C4-2B (cell line): ENCODE results near the gene GID8.

Source experiments
- CTCF ChIP-seq: fragments of 450-650 bp; conservative IDR thresholded peaks from 2 replicates; pipeline ENCODE4 v1.5.1; 2017; ENCODE audit warnings: mild to moderate bottlenecking
- ZFX ChIP-seq: fragments of 450-650 bp; IDR thresholded peaks from 2 replicates; pipeline ENCODE4 v1.6.1; 2017

DNA sequence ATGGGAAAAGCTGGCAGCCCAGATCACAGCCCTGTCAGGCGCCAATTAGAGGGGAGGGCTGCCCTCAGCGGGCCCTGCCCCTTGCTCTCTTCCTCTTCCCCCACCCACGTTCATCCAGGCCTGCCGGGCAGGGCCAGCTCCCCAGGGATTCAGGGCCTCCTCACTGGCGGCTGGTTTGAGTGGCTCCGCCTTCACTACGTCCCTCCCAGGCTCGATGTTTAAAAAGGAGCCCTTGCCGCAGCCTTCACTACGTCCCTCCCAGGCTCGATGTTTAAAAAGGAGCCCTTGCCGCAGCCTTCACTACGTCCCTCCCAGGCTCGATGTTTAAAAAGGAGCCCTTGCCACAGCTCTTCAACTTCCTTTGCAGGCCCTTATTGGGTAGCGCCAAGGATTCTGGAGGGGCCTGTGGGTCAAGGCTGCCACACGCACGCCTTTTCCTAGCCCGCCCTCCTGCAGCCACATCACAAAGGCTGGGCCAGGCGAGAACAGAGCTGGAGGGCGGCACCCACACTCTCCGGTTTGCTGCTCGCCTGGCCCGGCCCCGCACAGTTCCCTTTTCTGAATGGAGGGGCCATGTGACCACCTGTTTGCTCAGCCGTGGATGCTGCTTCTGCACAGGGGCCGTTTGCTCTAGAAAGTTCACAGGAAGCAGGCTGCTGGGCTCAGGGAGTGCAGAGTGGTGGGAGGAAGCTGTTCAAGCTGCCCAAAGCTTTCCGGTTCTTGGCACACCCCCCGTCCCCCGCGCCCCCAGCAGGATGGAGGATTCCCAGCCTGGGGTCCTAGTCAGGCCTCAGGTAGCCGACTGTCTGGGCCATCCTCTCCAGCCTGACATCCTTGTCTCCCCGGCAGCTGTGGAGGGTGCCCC lies 16.1 kb downstream of the GID8 start:
- TF ChIP-seq CTCF = no peak
- TF ChIP-seq ZFX = no peak
